Suppressor macrophage treated with lipopolysaccharide for 4 hours (primary cell): ENCODE results near the gene NXF3.
"Not testable (repeated sequence)": the region's sequence is repeated elsewhere in the genome, so short reads cannot be mapped to it uniquely, and the experiment has no call there.

Source experiments
- DNase-seq: peaks from one replicate; pipeline ENCODE4 v3.0.0-alpha.2; 2020

The NXF3 gene

GRCh38 chrX:103092942-103093341 is at the start of gene NXF3:
TSS of gene NXF3 (minus strand) at chrX:103093143. CDS start at chrX:103093023, 120 bp downstream.
- DNase-seq = peak; percentile 19

- DNase-seq = not testable (repeated sequence)
These were observed 43.6 kb upstream of the NXF3 start for GRCh38 chrX:103136528-103136927.

- DNase-seq = no peak
These were observed 31.3 kb upstream of the NXF3 start for GRCh38 chrX:103124284-103124683.

GRCh38 chrX:103120748-103121147 is 27.8 kb upstream of the NXF3 start:
- DNase-seq = no peak

GRCh38 chrX:103116970-103117369 is 24.0 kb upstream of the NXF3 start:
- not testable (repeated sequence) for DNase-seq

DNA sequence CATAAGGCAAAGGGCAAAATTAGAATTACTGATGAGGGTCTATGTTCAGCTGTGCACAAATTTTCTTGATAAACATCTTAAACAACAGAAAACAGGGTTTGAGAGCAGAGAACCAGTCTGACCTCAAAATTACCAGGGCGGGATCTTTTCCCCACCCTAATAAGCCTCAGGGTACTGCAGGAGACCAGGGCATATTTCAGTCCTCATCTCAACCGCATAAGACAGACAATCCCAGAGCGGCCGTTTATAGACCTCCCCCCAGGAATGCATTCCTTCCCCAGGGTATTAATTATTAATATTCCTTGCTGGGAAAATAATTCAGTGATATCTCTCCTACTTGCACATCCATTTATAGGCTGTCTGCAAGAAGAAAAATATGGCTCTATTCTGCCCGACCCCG is 16.6 kb upstream of the NXF3 start:
- DNase-seq = not testable (repeated sequence)

GRCh38 chrX:103107836-103108235 is 14.9 kb upstream of the NXF3 start:
- no peak for DNase-seq

GRCh38 chrX:103107227-103107737 is 14.3 kb upstream of the NXF3 start:
- not testable (repeated sequence) for DNase-seq

DNA sequence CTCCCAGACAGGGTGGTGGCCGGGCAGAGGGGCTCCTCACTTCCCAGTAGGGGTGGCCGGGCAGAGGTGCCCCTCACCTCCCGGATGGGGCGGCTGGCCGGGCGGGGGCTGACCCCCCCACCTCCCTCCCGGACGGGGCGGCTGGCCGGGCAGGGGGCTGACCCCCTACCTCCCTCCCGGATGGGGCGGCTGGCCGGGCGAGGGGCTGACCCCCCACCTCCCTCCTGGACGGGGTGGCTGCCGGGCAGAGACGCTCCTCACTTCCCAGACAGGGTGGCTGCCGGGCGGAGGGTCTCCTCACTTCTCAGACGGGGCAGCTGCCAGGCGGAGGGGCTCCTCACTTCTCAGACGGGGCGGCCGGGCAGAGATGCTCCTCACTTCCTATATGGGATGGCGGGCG is 11.4 kb upstream of the NXF3 start:
- not testable (repeated sequence) for DNase-seq

DNA sequence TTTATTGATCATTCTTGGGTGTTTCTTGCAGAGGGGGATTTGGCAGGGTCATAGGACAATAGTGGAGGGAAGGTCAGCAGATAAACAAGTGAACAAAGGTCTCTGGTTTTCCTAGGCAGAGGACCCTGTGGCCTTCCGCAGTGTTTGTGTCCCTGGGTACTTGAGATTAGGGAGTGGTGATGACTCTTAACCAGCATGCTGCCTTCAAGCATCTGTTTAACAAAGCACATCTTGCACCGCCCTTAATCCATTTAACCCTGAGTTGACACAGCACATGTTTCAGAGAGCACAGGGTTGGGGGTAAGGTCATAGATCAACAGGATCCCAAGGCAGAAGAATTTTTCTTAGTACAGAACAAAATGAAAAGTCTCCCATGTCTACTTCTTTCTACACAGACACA is 10.9 kb upstream of the NXF3 start:
- not testable (repeated sequence) for DNase-seq

DNA sequence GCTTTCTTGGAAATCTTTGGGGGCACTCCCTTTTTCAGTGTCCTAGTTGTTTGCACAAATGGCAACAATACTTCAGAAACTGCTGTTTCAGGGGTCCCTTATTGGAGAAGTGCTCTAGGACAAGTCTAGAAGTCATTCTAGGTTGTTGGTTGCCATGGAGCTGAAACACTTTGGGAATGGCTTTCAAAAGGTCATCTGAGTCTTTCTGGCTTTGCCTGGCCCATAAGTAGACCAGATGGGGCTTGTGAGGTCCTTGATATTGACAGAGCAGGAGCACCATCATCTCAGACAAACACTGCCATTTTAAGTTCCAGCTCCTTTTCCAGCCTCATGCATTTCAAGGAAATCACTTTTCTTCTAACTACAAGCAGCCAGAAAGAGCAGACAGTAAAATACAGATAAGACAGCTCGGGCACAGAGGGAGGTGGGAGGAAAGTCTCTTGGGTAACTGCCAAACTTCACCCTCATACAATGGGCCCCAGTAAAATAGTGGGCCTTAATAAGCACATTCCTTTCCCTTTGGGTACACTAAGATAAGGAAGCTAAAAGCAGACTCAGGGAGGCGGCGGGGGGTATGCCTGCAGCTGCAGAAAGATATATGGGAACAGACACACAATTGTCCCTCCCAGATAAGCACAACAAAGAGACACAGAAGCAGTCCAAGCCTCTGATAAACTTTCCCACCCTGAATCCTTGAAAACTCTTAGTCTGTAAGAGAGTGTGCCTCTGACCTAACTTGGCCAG is 8.5 kb upstream of the NXF3 start:
- DNase-seq = no peak

DNA sequence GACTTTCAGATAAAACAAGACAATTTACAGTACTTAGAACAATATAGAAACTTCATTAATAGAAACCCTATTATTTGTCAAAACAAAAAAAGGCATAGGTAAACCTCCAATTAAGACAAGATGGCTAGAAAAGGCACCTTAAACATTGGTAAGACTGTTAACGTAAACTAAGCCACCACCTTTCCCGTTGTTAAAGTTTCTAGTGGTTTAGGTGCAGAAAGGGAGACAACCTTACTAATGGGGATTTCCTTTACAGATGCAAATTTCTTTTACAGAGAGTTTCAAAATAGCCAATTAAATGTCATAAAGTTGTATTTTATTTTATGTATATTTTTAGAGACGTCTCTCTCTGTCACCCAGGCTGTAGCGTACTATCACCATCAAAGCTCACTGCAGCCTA is 7.5 kb upstream of the NXF3 start:
- no peak for DNase-seq

- no peak for DNase-seq
These were observed 6.7 kb upstream of the NXF3 start for GRCh38 chrX:103099691-103100090.

- DNase-seq = no peak
These were observed 5.5 kb upstream of the NXF3 start for GRCh38 chrX:103098488-103098887.

DNA sequence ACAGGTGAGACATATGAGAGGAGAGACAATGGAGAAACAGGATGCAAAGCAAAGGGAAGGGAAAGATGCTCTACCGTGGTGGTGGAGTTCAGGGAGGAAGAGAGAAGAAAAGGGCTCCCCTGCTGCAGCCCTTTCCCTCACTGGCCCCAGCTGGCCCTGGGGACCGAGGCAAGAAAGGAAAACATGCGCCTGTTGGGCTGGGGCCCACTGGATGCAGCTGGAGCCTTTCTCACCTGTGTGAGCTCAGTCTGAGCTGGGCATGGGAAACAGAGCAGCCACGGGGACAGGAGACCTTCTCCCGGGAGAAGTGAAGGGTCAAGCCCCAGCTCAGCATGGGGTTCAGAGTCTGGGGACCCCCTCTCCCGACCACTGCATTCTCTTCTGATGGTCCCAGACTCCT is 11.9 kb downstream of the NXF3 start:
- no peak for DNase-seq

- no peak for DNase-seq
These were observed 19.5 kb downstream of the NXF3 start for GRCh38 chrX:103073467-103073866.

DNA sequence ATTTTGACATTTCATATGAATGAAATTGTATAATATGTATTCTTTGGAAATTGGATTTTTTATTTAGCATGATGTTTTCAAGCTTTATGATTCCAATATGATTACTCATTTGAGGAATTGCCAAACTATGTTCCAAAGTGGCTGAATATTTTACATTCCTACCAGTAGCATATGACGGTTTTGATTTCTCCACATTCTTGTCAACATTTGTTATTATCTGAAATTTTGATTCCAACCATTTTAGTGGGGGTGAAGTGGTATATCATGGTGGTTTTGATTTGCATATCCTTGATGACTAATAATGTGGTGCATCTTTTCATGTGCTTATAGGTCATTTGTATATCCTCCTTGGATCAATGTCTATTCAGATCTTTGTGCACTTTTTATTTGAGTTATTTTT is 26.3 kb downstream of the NXF3 start:
- DNase-seq = no peak

DNA sequence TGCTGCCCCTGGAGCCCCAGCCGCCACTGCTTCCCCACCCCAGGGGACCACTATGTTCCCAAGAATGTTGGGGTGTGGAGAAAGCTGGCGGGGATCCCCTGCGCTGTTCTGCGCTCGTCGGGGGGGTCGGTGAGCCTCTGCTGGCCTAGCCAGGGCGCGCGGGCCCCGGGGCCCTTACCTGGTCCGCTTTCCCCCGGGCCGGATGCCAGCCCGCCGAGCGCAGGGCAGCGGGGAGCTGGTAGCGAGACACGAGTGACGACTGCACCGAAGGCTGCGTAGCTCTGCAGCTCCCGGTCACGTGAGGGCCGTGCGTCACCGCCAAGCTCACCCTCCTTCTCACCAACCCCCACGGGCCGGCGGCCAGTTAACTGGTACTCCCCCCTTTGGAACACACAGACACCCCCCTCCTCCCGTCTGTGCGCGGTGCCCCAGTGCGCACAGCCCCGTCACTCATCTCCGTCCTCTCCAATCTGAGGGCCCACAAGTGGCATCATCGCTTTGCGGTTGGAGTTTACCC is 29.0 kb downstream of the NXF3 start, which contains the start of gene BEX1:
Gene BEX1, minus strand, starts transcription at position 254 of the 517 bp plus-strand sequence. CDS start 897 bp downstream, outside the sequence.
- peak; percentile 12 for DNase-seq

DNA sequence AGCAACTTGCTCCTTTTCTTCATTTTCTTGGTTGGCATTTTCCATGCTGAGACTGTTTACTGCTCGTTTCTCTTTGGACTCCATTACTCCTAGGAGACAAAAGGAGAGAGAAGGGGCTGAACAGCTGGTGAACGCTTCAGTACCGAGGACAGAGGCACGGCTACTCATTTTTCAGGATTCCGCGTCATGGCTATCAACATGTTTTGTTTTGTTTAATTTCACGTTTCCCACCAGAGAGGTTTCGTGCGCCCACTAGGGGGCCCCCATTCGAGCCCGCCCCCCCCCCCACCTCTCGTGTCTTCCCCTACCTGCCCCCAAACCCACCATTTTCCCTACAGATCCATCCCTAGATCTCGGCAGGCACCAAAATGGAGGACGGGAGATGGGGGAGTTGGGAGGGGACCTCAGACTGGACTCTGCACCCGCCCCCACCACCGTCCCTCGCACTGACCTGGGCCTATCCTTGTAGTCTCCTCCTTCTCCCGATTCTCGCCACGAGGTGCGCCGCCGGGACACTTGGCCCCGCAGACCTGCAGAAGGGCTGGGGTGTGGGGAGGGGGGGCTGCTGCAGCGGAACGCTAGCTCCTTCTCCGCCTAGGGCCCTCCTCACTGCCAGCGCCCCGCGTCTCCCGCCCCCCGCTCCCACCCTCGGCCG is 29.6 kb downstream of the NXF3 start:
- peak; percentile 6 for DNase-seq

DNA sequence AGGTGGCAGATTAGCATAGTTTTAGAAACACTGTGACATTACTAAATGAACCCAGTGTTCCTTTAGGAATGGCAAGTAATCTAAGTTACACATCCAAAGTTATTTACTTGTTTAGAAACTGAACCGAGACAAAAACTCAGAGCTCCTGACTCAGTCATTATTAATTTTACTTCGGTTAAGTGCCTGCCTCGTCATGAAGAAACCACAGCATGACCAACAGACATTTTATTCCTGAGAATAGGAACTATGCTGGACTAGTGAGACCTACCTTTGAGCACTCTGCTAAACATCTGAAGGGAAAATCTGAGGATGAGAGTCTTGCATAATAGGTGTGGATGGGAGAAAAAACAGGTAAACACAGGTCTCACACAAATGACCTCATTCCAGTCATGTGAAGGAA is 31.5 kb downstream of the NXF3 start:
- no peak for DNase-seq

GRCh38 chrX:103056902-103057301 is 36.0 kb downstream of the NXF3 start:
- DNase-seq = no peak

DNA sequence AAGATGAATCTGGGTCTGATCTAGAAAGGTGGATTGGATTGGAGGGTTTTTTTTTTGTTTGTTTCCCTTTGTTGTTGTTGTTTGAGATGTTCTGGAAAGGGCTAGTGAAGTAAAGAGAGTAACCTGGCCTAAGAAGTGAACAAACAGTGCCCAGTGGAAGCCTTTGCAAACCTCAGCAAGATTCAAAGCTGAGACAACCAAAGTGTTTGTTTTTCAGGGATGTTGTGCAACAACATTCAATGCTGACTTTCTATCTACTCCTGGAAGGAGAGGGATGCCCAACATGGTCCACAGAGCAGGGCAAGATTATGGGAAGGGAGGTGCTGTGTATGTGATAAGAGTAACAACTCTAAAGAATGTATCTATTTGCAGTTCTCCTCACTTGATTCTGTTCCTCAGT is 40.3 kb downstream of the NXF3 start:
- DNase-seq = no peak

GRCh38 chrX:103051260-103051789 is 41.6 kb downstream of the NXF3 start:
- DNase-seq = no peak

DNA sequence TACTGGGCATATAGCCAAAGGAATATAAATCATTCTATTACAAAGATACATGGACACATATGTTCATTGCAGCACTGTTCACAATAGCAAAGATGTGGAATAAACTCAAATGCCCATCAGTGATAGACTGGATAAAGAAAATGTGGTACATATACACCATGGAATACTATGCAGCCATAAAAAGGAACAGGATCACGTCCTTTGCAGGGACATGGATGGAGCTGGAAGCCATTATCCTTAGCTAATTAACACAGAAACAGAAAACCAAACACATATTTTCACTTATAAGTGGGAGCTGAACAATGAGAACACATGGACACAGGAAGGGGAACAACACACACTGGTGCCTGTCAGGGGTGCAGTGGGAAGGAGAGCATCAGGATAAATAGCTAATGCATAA is 59.6 kb downstream of the NXF3 start:
- DNase-seq = not testable (repeated sequence)
